GM12878 (cell line): ENCODE data around the gene MBD3L5. TPM values are rescaled to one million over a fixed set of nuclear protein-coding genes. Genes with fewer than 3 reads are reported as not detected.

Experiments used
- HDAC6 ChIP-seq: fragments of 200-600 bp; sonication (generic); IDR thresholded peaks from one replicate; pipeline ENCODE4 v1.8.0; 2017; ENCODE audit warnings: antibody characterized with exemption; ENCODE audit not compliant: unreplicated experiment
- KAT2A ChIP-seq: conservative IDR thresholded peaks from 2 replicates; pipeline ENCODE4 v1.6.1; 2011; ENCODE audit warnings: low read depth, low read length; ENCODE audit not compliant: control insufficient read depth
- MXI1 ChIP-seq: fragments of 150-350 bp; IDR thresholded peaks from 2 replicates; pipeline ENCODE4 v1.6.1; 2011; ENCODE audit warnings: low read depth, mild to moderate bottlenecking, inconsistent platforms, low read length, improper control_type of control experiment
- NFYB ChIP-seq: IDR thresholded peaks from 2 replicates; pipeline ENCODE4 v1.6.1; 2011; ENCODE audit warnings: low read depth, mild to moderate bottlenecking, low read length, improper control_type of control experiment, moderate library complexity; ENCODE audit not compliant: insufficient read depth
- NR2C1 ChIP-seq: fragments of 450-650 bp; IDR thresholded peaks from 2 replicates; pipeline ENCODE4 v1.6.1; 2017; ENCODE audit warnings: antibody characterized with exemption, mild to moderate bottlenecking, moderate library complexity
- PML ChIP-seq: IDR thresholded peaks from 2 replicates; pipeline ENCODE4 v1.6.1; 2012; ENCODE audit warnings: low read length, inconsistent platforms
- PRDM15 ChIP-seq: fragments of 450-650 bp; formaldehyde crosslinking; IDR thresholded peaks from 2 replicates; pipeline ENCODE4 v1.4.0; 2020; ENCODE audit warnings: mild to moderate bottlenecking, moderate library complexity
- RAD51 ChIP-seq: fragments of 450-650 bp; IDR thresholded peaks from 2 replicates; pipeline ENCODE4 v1.6.1; 2016; ENCODE audit warnings: moderate library complexity, mild to moderate bottlenecking, inconsistent platforms
- SMAD5 ChIP-seq: IDR thresholded peaks from 2 replicates; pipeline ENCODE4 v1.6.1; 2016; ENCODE audit warnings: antibody characterized with exemption, low read depth
- SMARCA5 ChIP-seq: fragments of 450-650 bp; IDR thresholded peaks from 2 replicates; pipeline ENCODE4 v1.6.1; 2017; ENCODE audit warnings: mild to moderate bottlenecking
- SP1 ChIP-seq: IDR thresholded peaks from one replicate; pipeline ENCODE4 v1.6.1; 2011; ENCODE audit warnings: low read depth, low read length
- TBL1XR1 ChIP-seq: IDR thresholded peaks from 2 replicates; pipeline ENCODE4 v1.6.1; 2012; ENCODE audit warnings: low read depth, low read length, improper control_type of control experiment
- ZNF274 ChIP-seq: IDR thresholded peaks from one replicate; pipeline ENCODE4 v1.8.0; 2011; ENCODE audit not compliant: insufficient read length, insufficient read depth
- ZNF384 ChIP-seq: IDR thresholded peaks from 2 replicates; pipeline ENCODE4 v1.6.1; 2012; ENCODE audit warnings: low read depth, mild to moderate bottlenecking, low read length, improper control_type of control experiment, borderline replicate concordance
- ZNF622 ChIP-seq: fragments of 450-650 bp; IDR thresholded peaks from 2 replicates; pipeline ENCODE4 v1.6.1; 2017; ENCODE audit warnings: mild to moderate bottlenecking, inconsistent platforms
- polyA plus RNA-seq, 11 experiments: library from polyadenylated mRNA; depleted of rRNA in 4 of 11; unstranded in 6 of 11; stranded (reverse) in 5 of 11; fragments of >200 nt; fragmentation: Nextera tagmentation in 4 of 11; fragmentation: Illumina TruSeq in 1 of 11; extraction: Ambion mirVana in 4 of 11; extraction: Trizol in 1 of 11; gene quantifications; 1 replicate in 1 of 11; 2 replicates in 10 of 11; pipeline versions ENCODE4 v1.2.1 to v1.2.3, GENCODE V29; 2011 to 2016; ENCODE audit warnings: inconsistent platforms in 2 of 11, missing spikeins in 2 of 11, low read depth in 1 of 11
- total RNA-seq, 4 experiments: library from RNA; depleted of rRNA in 3 of 4; stranded (reverse); fragments of >200 nt in 3 of 4; fragmentation: Illumina TruSeq in 1 of 4; extraction: Trizol in 1 of 4; gene quantifications; 2 replicates each; pipeline versions ENCODE4 v1.2.1 to v1.2.3, GENCODE V29; 2013 to 2021
- TF ChIP-seq, protein P1 (sequence below): fragments of 450-650 bp; IDR thresholded peaks from 2 replicates; pipeline ENCODE4 v1.6.1; 2017; ENCODE audit warnings: borderline replicate concordance
- TF ChIP-seq, protein P2 (sequence below): fragments of 450-650 bp; IDR thresholded peaks from 2 replicates; pipeline ENCODE4 v1.6.1; 2017; ENCODE audit warnings: mild to moderate bottlenecking, moderate library complexity
- TF ChIP-seq, protein P3 (sequence below): fragments of 450-650 bp; IDR thresholded peaks from 2 replicates; pipeline ENCODE4 v1.6.1; 2018; ENCODE audit warnings: borderline replicate concordance, mild to moderate bottlenecking; ENCODE audit not compliant: partially characterized antibody

Gene MBD3L5
- total and polyA plus RNA-seq, 10 of the 15 experiments (the other 5 are each of a cell fraction or from before 2014, with no cell fraction given) = not detected

DNA sequence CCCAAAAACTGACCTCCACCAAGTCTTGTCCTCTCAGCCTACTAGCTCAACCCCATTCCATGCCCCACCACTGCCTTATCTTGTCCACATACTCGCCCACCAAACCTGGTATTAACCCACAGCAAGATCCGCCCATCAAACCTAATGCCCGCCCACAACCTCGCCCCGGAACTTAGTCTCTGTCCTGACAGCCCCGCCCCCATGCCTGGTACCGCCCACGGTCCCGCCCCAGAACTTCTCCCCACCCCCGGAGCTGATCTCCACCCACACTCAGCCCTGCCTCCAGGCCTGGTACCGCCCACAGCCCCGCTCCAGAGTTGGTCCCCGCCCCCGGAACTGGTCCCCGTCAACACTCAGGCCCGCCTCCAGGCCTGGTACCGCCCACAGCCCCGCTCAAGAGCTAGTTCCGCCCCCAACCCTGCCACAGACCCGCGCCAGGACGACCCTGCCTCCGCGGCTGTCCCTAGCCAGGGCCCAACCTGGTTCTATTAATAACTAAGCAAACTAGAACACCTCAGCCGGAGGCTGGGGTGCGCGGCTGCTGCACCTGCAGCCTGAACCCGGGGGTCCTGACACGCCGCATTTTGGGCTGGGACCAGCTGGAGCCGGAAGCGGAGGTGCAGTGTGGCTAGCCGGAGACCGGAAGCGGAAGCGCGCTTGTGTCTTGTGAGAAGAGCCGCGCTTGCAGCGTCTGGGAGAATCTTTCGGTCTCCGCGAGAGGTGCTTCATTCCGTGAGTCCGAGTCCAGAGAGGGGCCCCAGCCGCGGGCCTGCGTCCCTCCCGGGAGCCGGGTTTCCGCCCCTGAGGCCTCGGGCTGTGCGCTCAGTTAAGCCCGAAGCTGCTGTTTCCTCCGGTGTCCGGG lies 38.9 kb downstream of the MBD3L5 start, which contains the start of gene ZNF557 (continued):
- peak; percentile 86; the same call in 1 of the 2 replicates for TF ChIP-seq SMAD5
- no peak for TF ChIP-seq ZNF622
- TF ChIP-seq ZNF274 = no peak
- no peak; the same call in 1 of the 2 replicates for TF ChIP-seq TBL1XR1
- TF ChIP-seq, protein P1, sequence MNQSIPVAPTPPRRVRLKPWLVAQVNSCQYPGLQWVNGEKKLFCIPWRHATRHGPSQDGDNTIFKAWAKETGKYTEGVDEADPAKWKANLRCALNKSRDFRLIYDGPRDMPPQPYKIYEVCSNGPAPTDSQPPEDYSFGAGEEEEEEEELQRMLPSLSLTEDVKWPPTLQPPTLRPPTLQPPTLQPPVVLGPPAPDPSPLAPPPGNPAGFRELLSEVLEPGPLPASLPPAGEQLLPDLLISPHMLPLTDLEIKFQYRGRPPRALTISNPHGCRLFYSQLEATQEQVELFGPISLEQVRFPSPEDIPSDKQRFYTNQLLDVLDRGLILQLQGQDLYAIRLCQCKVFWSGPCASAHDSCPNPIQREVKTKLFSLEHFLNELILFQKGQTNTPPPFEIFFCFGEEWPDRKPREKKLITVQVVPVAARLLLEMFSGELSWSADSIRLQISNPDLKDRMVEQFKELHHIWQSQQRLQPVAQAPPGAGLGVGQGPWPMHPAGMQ = no peak
- TF ChIP-seq MXI1 = peak; percentile 56
- peak; percentile 10; the same call in 1 of the 2 replicates for TF ChIP-seq ZNF384
- TF ChIP-seq SP1 = peak; percentile 42
- TF ChIP-seq, protein P2, sequence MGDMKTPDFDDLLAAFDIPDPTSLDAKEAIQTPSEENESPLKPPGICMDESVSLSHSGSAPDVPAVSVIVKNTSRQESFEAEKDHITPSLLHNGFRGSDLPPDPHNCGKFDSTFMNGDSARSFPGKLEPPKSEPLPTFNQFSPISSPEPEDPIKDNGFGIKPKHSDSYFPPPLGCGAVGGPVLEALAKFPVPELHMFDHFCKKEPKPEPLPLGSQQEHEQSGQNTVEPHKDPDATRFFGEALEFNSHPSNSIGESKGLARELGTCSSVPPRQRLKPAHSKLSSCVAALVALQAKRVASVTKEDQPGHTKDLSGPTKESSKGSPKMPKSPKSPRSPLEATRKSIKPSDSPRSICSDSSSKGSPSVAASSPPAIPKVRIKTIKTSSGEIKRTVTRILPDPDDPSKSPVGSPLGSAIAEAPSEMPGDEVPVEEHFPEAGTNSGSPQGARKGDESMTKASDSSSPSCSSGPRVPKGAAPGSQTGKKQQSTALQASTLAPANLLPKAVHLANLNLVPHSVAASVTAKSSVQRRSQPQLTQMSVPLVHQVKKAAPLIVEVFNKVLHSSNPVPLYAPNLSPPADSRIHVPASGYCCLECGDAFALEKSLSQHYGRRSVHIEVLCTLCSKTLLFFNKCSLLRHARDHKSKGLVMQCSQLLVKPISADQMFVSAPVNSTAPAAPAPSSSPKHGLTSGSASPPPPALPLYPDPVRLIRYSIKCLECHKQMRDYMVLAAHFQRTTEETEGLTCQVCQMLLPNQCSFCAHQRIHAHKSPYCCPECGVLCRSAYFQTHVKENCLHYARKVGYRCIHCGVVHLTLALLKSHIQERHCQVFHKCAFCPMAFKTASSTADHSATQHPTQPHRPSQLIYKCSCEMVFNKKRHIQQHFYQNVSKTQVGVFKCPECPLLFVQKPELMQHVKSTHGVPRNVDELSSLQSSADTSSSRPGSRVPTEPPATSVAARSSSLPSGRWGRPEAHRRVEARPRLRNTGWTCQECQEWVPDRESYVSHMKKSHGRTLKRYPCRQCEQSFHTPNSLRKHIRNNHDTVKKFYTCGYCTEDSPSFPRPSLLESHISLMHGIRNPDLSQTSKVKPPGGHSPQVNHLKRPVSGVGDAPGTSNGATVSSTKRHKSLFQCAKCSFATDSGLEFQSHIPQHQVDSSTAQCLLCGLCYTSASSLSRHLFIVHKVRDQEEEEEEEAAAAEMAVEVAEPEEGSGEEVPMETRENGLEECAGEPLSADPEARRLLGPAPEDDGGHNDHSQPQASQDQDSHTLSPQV = no peak
- no peak for TF ChIP-seq KAT2A
- TF ChIP-seq PRDM15 (CRISPR knock-in tag) = no peak
- TF ChIP-seq, protein P3, sequence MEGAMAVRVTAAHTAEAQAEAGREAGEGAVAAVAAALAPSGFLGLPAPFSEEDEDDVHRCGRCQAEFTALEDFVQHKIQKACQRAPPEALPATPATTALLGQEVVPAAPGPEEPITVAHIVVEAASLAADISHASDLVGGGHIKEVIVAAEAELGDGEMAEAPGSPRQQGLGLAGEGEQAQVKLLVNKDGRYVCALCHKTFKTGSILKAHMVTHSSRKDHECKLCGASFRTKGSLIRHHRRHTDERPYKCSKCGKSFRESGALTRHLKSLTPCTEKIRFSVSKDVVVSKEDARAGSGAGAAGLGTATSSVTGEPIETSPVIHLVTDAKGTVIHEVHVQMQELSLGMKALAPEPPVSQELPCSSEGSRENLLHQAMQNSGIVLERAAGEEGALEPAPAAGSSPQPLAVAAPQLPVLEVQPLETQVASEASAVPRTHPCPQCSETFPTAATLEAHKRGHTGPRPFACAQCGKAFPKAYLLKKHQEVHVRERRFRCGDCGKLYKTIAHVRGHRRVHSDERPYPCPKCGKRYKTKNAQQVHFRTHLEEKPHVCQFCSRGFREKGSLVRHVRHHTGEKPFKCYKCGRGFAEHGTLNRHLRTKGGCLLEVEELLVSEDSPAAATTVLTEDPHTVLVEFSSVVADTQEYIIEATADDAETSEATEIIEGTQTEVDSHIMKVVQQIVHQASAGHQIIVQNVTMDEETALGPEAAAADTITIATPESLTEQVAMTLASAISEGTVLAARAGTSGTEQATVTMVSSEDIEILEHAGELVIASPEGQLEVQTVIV = peak; percentile 77
- TF ChIP-seq HDAC6 = no peak
- no peak for TF ChIP-seq RAD51
- peak; percentile 91 for TF ChIP-seq PML
- no peak for TF ChIP-seq NFYB
- TF ChIP-seq SMARCA5 = no peak
- TF ChIP-seq NR2C1 = peak; percentile 55
